NCI-H510A treated with DMSO at 0.1 percent for 48 hours (cell line): Measurements from ENCODE around the gene ELMO2.
A peak's percentile ranks its signal among the peaks of the same experiment; 100 is the strongest.

Source experiments
- DNase-seq: peaks from one replicate; lab custom pipeline; 2025; lab: John Stamatoyannopoulos, UW

ELMO2 gene

DNA sequence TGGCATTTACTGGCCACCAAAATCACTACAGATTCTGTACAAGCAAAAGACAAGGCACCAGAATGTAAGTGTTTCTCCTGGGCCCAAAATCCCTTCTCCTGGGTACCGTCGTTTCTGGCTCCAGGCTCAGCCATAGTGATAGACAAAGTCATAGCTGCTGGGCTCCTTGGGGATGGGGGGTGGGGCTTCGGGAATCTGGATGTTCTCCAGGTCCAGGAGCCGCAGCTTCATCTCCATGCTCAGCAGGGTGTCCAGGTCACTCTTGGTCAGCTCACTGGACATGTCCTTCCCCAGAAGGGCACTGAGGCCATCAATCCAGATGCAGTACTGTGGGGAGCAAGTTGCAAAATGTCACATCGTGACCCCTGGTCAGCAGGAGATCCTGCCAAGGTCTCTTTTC is 39.2 kb downstream of the ELMO2 start:
- DNase-seq = no peak

DNA sequence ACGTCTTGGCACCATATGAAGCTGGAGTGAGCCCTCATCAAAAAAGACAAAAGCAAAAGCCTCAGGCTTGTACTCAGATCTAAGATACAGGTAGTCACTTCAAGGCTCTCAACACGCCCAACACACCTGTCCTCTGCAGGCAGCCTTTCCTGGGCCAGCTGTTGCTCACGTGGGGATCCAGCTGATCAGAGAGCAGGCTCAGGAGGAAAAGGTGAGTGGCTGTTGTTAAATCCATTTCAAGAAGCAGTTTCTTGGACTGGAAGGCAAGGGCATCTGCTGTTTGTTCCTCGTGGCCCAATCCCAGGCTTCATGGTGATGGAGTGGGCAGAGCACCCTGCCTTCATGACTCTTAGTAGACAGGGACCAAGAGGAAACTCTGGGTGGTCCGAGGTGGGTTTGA is 39.6 kb downstream of the ELMO2 start:
- no peak for DNase-seq

DNA sequence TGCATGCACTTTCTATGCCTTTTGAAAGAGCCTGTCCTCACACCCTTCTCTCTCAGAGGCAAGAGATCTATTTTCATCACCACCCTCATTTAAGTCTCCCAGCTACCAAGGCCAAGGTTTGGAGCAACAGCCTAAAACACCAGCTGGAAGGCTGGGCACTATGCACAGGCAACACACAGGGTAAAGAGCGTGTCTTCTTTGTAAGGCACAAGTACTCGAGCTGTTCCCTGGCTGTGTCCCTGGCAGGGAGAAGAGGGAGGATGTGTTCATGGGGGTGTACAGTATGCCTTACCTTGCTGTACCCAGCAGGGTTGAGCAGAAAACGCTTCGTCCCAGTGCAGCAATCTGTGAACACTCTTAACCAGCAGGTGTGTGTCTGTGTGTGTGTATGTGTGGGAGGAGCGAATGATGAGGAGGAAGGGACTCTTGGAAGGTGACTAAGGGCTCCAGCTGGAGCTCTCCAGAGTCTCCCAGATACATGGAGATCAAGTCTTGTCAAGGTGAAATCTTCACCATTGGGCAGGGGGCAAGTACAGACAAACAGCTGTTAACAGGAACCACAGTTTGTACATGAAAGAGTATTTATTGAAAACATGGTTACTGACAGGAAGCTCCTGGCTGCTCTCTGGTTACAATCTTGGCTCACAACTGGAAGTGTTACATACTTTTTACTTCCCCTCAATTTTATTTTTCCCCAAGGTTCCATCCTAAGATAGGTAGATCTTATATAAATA is 40.8 kb downstream of the ELMO2 start:
- no peak for DNase-seq

DNA sequence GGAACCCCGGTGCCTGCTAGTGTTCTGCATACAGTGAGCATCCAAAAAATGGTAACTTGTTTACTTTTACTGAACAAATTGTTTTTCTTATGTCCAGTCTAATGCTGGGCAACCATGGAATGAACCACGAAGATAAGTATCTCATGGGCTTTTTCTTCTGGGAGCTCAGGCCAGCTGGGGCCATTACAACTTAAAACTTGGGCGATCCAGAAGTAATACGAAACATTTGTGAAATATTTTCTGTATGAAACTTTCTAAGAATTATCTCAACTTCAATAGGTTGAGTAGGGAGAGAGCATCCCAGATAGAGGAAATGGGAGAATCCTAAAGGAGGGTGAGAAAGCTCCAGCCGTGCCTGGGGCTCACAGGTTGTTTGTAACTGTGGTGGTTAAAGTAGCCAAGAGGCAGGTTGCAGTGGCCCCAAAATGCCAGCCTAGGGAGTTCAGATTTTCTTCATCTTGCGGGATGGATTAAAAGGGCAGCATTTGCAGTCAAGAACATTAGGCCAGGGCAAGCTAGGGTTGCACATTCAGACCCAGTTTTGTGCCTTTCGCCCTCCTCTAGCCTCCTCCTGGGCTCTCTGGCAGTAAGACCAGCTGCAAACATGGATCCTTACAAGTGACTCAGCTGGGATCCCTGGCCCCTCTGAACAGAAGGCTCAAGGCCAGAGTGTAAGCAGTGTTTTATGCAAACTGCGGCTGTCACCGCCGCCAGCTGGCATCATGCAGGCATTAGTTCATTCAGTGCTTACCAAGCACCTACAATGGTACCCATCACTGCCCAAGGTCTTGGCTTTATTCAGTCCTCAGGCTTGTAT is 41.5 kb downstream of the ELMO2 start:
- no peak for DNase-seq

DNA sequence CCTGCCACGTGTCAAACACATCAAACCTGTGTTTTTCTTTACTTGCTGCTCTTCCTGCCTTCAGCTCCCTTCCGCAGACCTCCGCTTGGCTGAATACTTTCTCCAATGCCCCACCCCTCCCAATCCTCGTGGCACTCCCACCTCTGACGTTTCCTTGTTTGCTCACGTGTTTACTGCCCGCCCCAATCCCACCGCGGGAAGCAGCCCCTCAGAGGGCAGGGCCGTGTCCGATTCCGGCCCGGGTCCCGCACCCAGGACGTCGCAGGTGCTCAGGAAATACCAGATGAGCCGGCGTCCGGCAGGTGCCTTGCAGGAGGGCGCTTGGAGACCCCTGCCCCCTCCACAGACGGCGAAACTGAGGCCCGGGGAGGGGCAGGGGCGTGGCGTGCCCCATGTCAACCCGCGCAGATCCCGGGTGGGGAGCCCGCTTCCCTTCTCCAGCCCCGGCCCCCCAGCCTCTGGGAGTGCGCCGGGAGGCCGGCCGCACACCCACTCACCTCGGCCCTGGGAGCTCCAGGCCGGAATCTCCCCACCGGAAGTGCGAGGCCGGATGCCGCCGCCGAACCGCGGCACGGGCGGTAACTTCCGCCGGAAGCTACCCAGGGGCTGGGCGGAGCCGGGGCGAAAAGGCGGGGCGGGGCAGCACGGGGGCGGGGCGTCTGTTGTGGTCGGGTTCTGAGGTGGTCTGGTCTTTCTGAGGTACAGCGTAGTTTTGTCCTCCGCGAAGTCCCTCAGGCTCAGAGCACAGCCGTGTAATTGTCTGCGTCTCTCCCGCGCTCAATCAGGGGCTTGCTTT is 42.3 kb downstream of the ELMO2 start:
- DNase-seq = peak; percentile 81

DNA sequence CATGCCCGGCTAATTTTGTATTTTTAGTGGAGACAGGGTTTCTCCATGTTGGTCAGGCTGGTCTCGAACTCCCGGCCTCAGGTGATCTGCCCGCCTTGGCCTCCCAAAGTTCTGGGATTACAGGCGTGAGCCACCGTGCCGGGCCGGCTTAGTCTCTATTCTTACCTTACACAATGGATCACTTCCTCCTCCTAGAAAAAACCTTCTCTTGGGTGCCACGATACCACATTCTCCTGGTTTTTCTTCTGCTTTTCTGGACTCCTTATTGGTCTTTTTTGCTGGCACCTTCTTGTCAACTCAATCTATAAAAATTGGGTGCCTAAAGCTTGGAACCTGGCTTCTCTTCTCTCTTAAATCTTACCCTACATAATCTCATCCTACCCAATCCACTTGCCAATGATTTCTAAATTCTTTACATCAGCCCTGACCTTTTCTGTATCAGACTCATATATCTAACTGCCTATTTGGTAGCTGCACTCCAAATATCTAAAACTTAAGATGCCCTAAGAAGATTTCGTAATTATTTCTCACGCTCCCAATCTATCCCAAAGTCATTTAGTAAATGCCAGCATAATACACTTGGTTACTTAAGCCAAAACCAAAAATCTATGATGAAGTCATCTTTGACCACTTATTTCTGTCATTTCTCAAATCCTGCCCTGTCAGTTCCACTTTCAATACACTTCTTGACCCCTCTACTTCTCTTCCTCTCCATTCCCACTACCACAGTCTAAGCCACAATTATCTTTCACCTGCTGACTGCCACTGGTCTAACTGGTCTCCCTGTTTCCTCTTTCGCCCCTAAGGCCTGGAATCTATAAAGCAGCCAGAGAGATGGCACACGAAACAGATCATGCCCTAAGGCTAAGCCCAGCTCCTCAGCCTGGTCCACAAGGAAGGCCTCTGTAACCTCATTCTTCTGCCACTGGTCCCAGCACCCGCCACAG is 43.2 kb downstream of the ELMO2 start:
- no peak for DNase-seq

DNA sequence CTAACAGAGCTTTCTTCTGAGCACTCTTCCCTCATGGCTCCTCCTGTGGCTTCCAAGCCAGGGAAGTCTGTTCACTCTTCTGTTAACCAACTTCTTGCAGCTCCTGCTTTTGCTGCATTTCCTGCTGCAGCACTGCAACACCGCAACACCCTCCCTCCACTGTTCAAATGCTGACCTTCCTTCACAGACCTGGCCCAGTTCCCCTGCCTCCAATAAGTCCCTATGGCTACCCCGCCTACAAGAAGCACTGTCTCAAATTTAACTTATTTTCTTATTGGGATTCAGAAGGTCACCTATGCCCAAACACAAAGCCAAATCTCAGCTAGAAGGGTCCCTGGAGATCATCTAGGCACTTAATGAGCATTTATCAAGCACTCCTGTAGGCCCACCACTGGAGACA is 44.6 kb downstream of the ELMO2 start:
- DNase-seq = no peak

DNA sequence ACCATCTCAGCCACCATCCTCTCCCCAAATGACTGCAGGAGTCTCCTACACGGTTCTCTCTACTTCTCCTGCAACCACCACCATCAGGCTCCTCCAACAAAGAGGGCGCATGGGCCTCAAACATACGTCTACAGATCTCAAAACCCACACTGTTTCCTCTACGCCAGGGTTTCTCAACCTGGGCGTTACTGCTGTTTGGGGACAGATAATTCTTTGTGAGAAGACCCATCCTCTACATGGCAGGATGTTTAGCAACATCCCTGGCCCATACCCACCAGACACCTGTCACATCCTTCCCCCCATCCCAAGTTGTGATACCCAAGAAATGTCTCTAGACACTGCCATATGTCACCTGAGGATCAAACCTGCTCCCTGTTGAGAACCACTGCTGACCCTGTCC is 45.0 kb downstream of the ELMO2 start:
- no peak for DNase-seq

DNA sequence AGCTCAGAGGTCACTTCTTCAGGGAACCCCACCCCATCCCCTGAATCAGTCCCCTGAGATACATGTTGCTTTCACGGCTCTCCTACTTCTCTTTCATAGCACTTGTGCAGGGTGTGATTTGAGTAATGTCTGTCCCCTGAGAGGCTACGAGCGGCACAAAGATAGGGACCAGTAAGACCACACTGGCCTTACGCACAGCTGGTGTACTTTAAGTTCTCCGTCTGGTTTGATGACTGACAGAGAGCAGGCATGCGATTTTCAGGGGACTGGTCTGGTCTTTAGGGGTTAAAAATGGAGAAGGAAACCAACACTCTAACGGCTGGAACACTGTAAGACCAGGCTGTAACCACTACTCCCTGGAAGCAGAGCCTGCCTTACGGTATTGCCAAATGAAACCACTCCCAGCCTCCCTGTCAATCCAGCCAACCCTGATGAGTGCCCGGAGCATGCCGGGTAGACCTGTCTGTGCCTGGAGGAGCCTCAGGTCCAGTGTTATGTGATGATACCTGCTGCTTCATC is 47.1 kb downstream of the ELMO2 start:
- DNase-seq = no peak

DNA sequence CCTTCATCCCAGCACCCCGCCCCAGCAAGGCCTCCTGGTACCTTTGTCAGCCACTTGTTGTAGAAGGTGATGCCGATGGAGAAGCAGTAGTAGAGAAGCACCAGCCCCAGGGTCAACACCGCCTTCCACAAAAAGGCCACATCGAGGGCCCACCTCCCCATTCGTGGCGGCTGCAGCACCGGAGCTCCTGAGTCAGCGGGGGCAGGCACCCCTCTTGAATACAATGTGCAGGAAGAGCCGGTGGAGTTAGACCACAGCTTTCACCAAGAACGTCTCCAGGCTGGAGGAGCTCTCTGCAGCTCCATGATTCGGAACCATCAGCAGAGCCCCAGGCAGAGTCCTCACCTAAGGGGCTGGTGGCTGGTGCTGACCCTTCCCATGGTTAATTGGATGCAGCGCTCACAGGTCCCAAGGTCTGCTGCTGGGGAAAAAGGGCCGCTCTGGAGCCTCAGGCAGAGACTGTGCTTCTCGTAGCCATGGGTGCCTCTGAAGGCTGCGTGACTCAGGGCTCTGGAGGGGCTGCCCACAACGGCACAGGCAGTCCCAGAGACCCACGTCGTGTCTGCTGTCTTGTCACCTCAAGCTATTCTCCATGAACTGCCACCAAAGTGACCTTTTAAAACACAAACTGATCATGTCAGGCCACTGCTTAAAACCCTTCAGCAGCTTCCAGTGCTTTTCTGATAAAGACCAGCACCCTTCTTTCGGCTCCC is 47.9 kb downstream of the ELMO2 start:
- no peak for DNase-seq

DNA sequence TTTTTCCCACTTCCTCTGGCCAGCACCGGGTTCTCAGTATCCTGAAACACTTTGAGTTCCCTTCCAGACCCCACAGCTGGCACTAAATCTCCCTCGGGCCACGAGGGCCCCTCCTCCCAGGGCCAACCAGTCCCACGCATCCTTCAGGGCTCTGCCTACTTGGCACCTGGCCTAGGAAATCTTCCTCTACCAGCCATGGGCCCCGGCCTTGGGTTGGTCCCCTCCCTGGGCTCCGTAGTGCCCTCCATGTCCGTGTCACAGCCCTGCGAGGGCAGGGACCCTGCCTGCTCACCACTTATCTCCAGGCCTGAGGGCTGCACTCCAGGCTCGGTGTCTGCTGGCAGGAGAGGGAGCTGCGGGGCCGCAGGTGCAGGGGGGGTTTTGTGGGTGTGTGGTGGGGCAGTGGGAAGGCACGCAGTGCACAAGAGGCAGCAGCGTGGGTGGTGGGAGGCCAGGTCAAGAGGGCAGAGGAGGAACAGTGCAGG is 49.3 kb downstream of the ELMO2 start:
- no peak for DNase-seq

DNA sequence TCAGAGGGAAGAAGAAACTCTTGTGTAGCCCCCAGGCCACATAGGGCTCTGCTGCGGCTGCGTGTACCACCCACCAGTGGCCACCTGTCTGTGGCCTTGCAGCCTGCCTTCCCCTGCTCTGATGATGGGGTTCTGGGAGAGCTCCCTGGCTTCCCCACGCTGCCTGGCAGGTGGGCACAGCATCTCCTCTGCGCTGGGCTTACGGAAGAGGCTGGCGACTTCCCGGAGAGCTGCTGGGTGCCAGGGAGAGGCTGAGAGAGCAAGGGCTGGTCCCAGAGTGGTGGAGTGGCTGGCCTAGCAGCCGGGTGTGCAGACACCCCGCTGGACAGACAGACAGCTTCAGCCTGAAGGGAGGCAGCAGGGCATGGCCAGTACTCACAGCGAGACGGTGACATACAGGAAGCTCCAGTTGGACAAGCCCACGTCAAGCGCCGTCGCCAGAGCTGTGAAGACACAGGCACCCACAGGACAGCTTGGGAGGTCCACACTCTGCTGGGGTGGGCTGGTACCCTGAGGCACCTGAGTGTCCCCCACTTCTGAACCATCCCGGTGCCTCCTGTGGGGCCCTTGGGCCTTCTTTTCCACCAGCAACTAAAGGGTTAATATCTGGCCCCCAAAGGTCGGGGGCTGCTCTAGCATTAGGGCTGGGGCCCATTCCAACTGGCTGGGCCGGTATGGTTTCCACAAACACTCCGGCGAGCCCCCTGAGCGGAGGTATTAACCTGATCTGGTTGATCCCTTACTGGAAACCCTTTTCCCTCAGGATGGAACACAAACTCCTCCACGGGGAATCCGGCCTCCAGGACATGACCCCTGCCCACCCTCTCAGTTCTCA is 50.0 kb downstream of the ELMO2 start:
- DNase-seq = no peak

DNA sequence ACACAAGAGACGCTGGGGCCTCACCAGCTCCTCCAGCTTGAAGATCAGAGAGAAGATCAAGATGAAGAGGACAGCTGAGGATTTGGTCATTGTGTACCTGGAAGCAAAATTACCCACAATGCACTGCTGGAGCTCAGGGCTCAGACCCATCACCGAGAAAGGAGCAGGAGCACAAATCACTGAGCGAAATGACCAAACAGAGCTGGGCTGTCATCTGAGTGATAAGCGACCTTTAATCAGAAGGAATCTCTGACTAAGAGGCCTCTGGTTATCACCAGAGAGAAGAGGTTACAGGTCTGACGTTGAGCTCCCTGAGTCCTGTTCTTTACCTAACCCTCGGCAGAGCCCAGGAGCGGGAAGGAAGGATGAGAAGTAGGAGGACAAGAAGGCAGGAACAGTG is 50.6 kb downstream of the ELMO2 start:
- DNase-seq = no peak

DNA sequence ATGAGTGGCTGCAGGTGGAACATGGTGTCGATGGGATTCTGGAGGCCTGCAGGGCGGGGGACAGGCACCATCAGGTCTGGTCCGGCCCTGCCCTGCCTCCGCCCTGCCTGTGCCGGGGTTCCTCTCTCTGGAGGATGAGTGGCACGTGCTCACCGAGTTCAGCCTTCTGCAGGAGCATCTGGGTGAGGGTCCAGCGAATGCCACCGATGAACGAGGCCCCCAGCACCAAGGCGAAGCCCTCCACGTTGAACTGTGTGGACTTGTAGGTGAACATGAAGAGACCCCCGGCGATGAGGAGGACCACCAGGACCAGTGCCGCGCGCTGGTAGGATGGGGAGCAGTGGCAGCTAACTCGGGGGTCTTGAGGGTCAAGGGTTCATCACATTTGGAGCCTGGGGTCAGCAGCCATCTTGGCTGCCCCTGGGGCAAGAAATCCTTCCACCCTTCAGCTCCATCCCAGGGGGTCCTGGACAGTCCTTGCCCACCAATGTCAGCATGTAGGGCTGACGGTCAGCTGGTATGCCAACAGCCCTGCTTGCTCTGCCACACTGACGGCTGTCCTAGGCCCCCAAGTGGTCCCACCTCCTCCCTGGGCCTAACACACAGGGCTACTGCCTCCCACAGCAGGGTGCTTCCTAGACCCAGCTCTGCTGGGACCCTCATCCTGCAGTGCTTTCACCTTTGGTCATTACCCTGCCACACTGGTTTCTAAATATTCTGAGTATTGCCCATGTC is 51.3 kb downstream of the ELMO2 start:
- no peak for DNase-seq

DNA sequence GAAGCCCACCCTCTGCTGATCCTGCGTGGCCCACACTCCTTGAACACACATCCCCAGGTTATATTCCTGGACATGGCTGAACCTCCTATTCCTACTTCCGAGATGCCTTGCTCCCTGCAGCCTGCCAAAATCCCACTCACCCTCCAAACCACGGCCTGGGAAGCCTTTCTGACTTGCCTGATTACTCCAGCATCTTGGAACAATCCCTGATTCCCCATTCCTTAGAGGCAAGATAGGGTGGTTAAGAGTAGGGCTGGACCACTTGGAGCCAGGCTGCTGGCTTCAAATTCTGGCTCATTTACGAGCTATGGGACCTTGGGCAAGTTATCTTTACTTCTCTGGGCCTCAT is 52.2 kb downstream of the ELMO2 start:
- no peak for DNase-seq

DNA sequence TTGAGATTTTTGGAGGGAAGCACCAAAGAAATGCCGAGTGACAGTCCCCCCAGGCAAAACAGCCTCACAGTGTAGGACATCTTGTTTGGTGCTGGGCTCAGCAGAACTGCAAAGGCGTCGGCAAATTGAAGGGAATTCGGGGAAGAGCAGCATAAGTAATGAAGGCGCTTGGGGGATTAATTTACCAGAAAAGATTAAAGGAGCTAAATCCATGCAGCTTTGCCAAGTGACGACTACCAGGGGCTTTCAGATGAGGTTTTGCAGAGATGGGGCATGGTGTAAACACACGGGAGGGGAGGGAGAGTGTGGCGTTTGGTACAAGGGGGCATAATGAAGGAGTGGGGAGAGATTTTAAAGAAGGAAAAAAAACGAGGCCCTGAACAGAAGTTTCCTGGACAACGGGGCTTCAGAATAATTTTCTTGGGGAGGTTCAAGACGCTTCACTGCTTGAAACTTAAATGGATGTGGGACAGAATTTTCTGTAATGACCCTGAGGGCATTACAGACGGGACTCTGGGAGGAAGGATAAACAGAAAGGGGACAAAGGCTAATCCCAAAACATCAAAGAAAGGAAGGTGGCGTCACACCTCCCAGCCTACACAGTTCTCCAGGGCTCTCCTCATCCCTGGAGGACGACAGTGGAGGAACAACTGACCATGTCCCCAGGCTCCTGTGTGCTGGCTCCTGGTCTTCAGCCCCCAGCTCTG is 52.8 kb downstream of the ELMO2 start:
- DNase-seq = no peak

DNA sequence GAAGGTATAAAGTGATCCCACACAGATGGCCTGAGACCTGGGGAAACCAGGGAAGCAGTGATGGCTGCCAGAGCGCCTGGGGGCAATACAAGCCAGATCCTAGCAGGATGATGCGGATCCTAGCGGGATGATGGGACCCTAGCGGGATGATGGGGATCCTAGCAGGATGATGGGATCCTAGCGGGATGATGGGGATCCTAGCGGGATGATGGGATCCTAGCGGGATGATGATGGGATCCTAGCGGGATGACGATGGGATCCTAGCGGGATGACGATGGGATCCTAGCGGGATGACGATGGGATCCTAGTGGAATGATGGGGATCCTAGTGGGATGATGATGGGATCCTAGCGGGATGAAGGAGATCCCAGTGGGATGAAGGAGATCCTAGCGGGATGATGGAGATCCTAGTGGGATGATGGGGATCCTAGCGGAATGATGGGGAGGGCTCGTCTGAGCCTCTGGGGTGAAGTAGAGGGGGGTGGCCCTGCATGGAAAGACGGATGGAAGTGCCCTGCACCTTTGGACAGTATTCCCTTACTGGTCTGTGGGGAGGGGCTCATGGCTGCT is 54.0 kb downstream of the ELMO2 start:
- no peak for DNase-seq
